HCT116 (cell line): ENCODE measurements around the gene SLC6A7. TPM values are rescaled to one million over a fixed set of nuclear protein-coding genes. Genes with fewer than 3 reads are reported as not detected.

Source experiments
- ATAC-seq: fragments of 200-7000 bp; cut with Tn5 transposase; 2 replicates; pipeline ENCODE4 v1.9.1; 2020; ENCODE audit warnings: mild to moderate bottlenecking, moderate library complexity
- BruUV-seq: library from RNA; stranded (reverse); fragments of 400-500 nt; replicated peaks from 2 replicates; lab custom pipeline; 2021; lab: Mats Ljungman, UMichigan
- CTCF ChIA-PET: fragments of 300-600 bp; sonication (Branson Sonifier 250); formaldehyde crosslinking; loops from one replicate; lab custom pipeline; 2021; ENCODE audit warnings: antibody characterized with exemption; lab: Charles Lee
- POLR2A ChIA-PET: fragments of 300-600, 350-600 bp; sonication (Branson Sonifier 250); formaldehyde crosslinking; loops from one replicate; lab custom pipeline; 2021; ENCODE audit warnings: antibody characterized with exemption; lab: Charles Lee
- RAD21 ChIA-PET, 2 experiments: fragments of 300-600 bp; sonication (Branson Sonifier 250); formaldehyde crosslinking; loops; one replicate each; lab custom pipeline; 2023; ENCODE audit warnings: low total read pairs in 2 of 2; ENCODE audit not compliant: uncharacterized antibody in 2 of 2, unreplicated experiment in 2 of 2, low non-redundant PET in 1 of 2; lab: Charles Lee
- DNase-seq: peaks from one replicate; pipeline ENCODE4 v3.0.0-alpha.2; 2010; ENCODE audit warnings: low read depth, low spot score
- H2AFZ ChIP-seq: fragments of 200-600 bp; shearing (Covaris generic), sonication (generic); 2 replicates; pipeline ENCODE4 v1.6.1; 2017; ENCODE audit warnings: low read depth, mixed run types, mixed read lengths, antibody characterized with exemption, low read length; ENCODE audit not compliant: poor library complexity, severe bottlenecking
- H3K27ac ChIP-seq: 2 replicates; pipeline ENCODE4 v1.5.1; 2012; ENCODE audit warnings: low read depth, low read length
- H3K27me3 ChIP-seq: fragments of 200-600 bp; sonication (generic); 2 replicates; pipeline ENCODE4 v1.6.1; 2016; ENCODE audit warnings: mixed run types, low read length, mixed read lengths; ENCODE audit not compliant: insufficient read depth
- H3K36me3 ChIP-seq, 2 experiments: fragments of 200-500 bp in 1 of 2; fragments of 200-600 bp in 1 of 2; sonication (Bioruptor generic) in 1 of 2; sonication (generic) in 1 of 2; 2 replicates each; pipeline versions ENCODE4 v1.5.1 to v1.6.1; 2014 to 2016; ENCODE audit warnings: low read length in 2 of 2, inconsistent platforms in 1 of 2, mixed read lengths in 1 of 2, mixed run types in 1 of 2; ENCODE audit not compliant: insufficient read depth in 2 of 2, control insufficient read depth in 1 of 2
- H3K4me1 ChIP-seq, 2 experiments: fragments of 200-600 bp in 1 of 2; sonication (generic) in 1 of 2; 2 replicates each; pipeline versions ENCODE4 v1.5.1 to v1.6.1; 2012 to 2017; ENCODE audit warnings: low read length in 2 of 2, inconsistent platforms in 1 of 2, mild to moderate bottlenecking in 1 of 2, mixed read lengths in 1 of 2, mixed run types in 1 of 2, moderate library complexity in 1 of 2; ENCODE audit not compliant: insufficient read depth in 2 of 2, control insufficient read depth in 1 of 2
- H3K4me2 ChIP-seq: fragments of 200-600 bp; sonication (generic); 2 replicates; pipeline ENCODE4 v1.6.1; 2017; ENCODE audit warnings: mixed run types, low read length, mixed read lengths
- H3K4me3 ChIP-seq, 2 experiments: fragments of 200-600 bp in 1 of 2; sonication (generic) in 1 of 2; replicated peaks in 1 of 2; 2 replicates each; pipeline ENCODE4 v1.5.1; 2011 to 2016; ENCODE audit warnings: low read length in 2 of 2, control low read depth in 1 of 2, low read depth in 1 of 2, mild to moderate bottlenecking in 1 of 2, mixed read lengths in 1 of 2, mixed run types in 1 of 2
- H3K79me2 ChIP-seq: fragments of 200-600 bp; sonication (generic); 2 replicates; pipeline ENCODE4 v1.6.1; 2017; ENCODE audit warnings: mild to moderate bottlenecking, mixed run types, low read length, moderate library complexity, mixed read lengths; ENCODE audit not compliant: insufficient read depth
- H3K9ac ChIP-seq: fragments of 200-600 bp; sonication (generic); 2 replicates; pipeline ENCODE4 v1.6.1; 2016; ENCODE audit warnings: low read length, mixed read lengths
- H3K9me2 ChIP-seq: fragments of 200-600 bp; sonication (generic), shearing (Covaris generic); 2 replicates; pipeline ENCODE4 v1.6.1; 2017; ENCODE audit warnings: mixed run types, mild to moderate bottlenecking, moderate library complexity; ENCODE audit not compliant: insufficient read depth
- H3K9me3 ChIP-seq, 2 experiments: fragments of 200-500 bp in 1 of 2; fragments of 200-600 bp in 1 of 2; sonication (Bioruptor generic) in 1 of 2; sonication (generic) in 1 of 2; 2 replicates each; pipeline ENCODE4 v1.6.1; 2014 to 2017; ENCODE audit warnings: low read length in 2 of 2, mixed read lengths in 2 of 2, inconsistent platforms in 1 of 2, low read depth in 1 of 2, mild to moderate bottlenecking in 1 of 2, mixed run types in 1 of 2, moderate library complexity in 1 of 2; ENCODE audit not compliant: control insufficient read depth in 1 of 2, insufficient read depth in 1 of 2
- H4K20me1 ChIP-seq: fragments of 200-600 bp; sonication (generic), shearing (Covaris generic); 2 replicates; pipeline ENCODE4 v1.6.1; 2017; ENCODE audit warnings: mixed run types, mild to moderate bottlenecking, moderate library complexity; ENCODE audit not compliant: insufficient read depth
- CBX3 ChIP-seq: IDR thresholded peaks from 2 replicates; pipeline ENCODE4 v1.6.1; 2012; ENCODE audit warnings: low read depth
- CEBPB ChIP-seq: IDR thresholded peaks from 2 replicates; pipeline ENCODE4 v1.6.1; 2012; ENCODE audit warnings: low read depth
- EGR1 ChIP-seq: IDR thresholded peaks from 2 replicates; pipeline ENCODE4 v1.6.1; 2012; ENCODE audit warnings: low read depth
- ELF1 ChIP-seq: IDR thresholded peaks from 2 replicates; pipeline ENCODE4 v1.6.1; 2012; ENCODE audit warnings: low read depth, borderline replicate concordance
- EZH2 ChIP-seq: fragments of 200-600 bp; sonication (generic); IDR thresholded peaks from 2 replicates; pipeline ENCODE4 v1.6.1; 2017; ENCODE audit warnings: antibody characterized with exemption, mixed run types
- MAX ChIP-seq: IDR thresholded peaks from 2 replicates; pipeline ENCODE4 v1.6.1; 2012
- POLR2A ChIP-seq: IDR thresholded peaks from 2 replicates; pipeline ENCODE4 v1.7.0; 2011; ENCODE audit warnings: borderline replicate concordance; ENCODE audit not compliant: insufficient read depth, insufficient read length; ENCODE audit errors: extremely low read depth
- POLR2AphosphoS5 ChIP-seq: IDR thresholded peaks from 2 replicates; pipeline ENCODE4 v1.6.1; 2011; ENCODE audit warnings: mild to moderate bottlenecking, low read depth, low read length, moderate library complexity
- REST ChIP-seq: IDR thresholded peaks from 2 replicates; pipeline ENCODE4 v1.6.1; 2012; ENCODE audit warnings: low read depth
- SIN3A ChIP-seq: IDR thresholded peaks from 2 replicates; pipeline ENCODE4 v1.6.1; 2012; ENCODE audit warnings: low read depth
- SP1 ChIP-seq: IDR thresholded peaks from 2 replicates; pipeline ENCODE4 v1.6.1; 2012; ENCODE audit warnings: low read depth
- SRF ChIP-seq: IDR thresholded peaks from 2 replicates; pipeline ENCODE4 v1.6.1; 2012; ENCODE audit warnings: low read depth
- TCF7L2 ChIP-seq: IDR thresholded peaks from 2 replicates; pipeline ENCODE4 v1.7.0; 2011; ENCODE audit warnings: borderline replicate concordance, inconsistent platforms; ENCODE audit not compliant: insufficient read depth, insufficient read length; ENCODE audit errors: extremely low read depth
- YY1 ChIP-seq: IDR thresholded peaks from 2 replicates; pipeline ENCODE4 v1.6.1; 2011; ENCODE audit warnings: low read length, low read depth, moderate library complexity, mild to moderate bottlenecking; ENCODE audit not compliant: insufficient replicate concordance; ENCODE audit errors: extremely low read depth
- ZBTB33 ChIP-seq: IDR thresholded peaks from 2 replicates; pipeline ENCODE4 v1.6.1; 2011; ENCODE audit warnings: mild to moderate bottlenecking, low read length, moderate library complexity; ENCODE audit not compliant: insufficient replicate concordance; ENCODE audit errors: extremely low read depth
- ZNF274 ChIP-seq: fragments of 200-500 bp; sonication (Bioruptor generic); IDR thresholded peaks from 2 replicates; pipeline ENCODE4 v1.6.1; 2014; ENCODE audit warnings: mild to moderate bottlenecking, low read depth, low read length, inconsistent platforms
- intact Hi-C: fragments of 100-400 bp; cut with micrococcal nuclease; formaldehyde crosslinking; loops from 2 replicates; pipeline ENCODE4 v1.10.0; 2022
- total RNA-seq: library from RNA; stranded (reverse); gene quantifications from one replicate; pipeline ENCODE4 v1.2.1, GENCODE V29; 2021; ENCODE audit not compliant: unreplicated experiment
- TF ChIP-seq, protein P1 (sequence below), 3 experiments: fragments of 200-600 bp in 1 of 3; sonication (generic) in 1 of 3; IDR thresholded peaks in 2 of 3; conservative IDR thresholded peaks in 1 of 3; 2 replicates each; pipeline ENCODE4 v1.5.1; 2012 to 2017; ENCODE audit warnings: low read depth in 2 of 3, low read length in 2 of 3, antibody characterized with exemption in 1 of 3, borderline replicate concordance in 1 of 3, control low read depth in 1 of 3, mild to moderate bottlenecking in 1 of 3, mixed read lengths in 1 of 3, mixed run types in 1 of 3, moderate library complexity in 1 of 3; ENCODE audit not compliant: insufficient read depth in 1 of 3
- TF ChIP-seq, protein P2 (sequence below): IDR thresholded peaks from 2 replicates; pipeline ENCODE4 v1.6.1; 2012

Gene SLC6A7
- total RNA-seq, 1 experiment from 2014 or later = not detected

- ChIA-PET CTCF (interaction anchor here (0.9 kb wide), 1 partner anchor 10 kb away, joined by 3 read pairs; no protein-coding TSS in a partner anchor), POLR2A (no interaction called here)
- peaks cover 9% of the 10 kb centered on the region for H3K27me3 ChIP-seq
Measured at GRCh38 chr5:150172145-150172544, 17.7 kb upstream of the SLC6A7 start.

More at GRCh38 chr5:150172145-150172544, 17.7 kb upstream of the SLC6A7 start:
- H3K4me2 ChIP-seq = no peak overlapping the region
- no peaks in the 10 kb centered on the region for H3K79me2 ChIP-seq
- H3K9ac ChIP-seq = no peak overlapping the region
- no peak for DNase-seq
- TF ChIP-seq ZBTB33 (no peak), MAX (no peak), ZNF274 (no peak), ELF1 (no peak), CBX3 (no peak), TCF7L2 (no peak), EGR1 (no peak), REST (no peak), POLR2AphosphoS5 (no peak), POLR2A (no peak), EZH2 (no peak), YY1 (no peak), SIN3A (no peak), SRF (no peak), CEBPB (no peak), SP1 (no peak)
- TF ChIP-seq, protein P1, sequence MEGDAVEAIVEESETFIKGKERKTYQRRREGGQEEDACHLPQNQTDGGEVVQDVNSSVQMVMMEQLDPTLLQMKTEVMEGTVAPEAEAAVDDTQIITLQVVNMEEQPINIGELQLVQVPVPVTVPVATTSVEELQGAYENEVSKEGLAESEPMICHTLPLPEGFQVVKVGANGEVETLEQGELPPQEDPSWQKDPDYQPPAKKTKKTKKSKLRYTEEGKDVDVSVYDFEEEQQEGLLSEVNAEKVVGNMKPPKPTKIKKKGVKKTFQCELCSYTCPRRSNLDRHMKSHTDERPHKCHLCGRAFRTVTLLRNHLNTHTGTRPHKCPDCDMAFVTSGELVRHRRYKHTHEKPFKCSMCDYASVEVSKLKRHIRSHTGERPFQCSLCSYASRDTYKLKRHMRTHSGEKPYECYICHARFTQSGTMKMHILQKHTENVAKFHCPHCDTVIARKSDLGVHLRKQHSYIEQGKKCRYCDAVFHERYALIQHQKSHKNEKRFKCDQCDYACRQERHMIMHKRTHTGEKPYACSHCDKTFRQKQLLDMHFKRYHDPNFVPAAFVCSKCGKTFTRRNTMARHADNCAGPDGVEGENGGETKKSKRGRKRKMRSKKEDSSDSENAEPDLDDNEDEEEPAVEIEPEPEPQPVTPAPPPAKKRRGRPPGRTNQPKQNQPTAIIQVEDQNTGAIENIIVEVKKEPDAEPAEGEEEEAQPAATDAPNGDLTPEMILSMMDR (IDR thresholded peaks at IDR 0.05 in 2 of 3, conservative IDR thresholded peaks at IDR 0.05 in 1 of 3; ENCODE audit: borderline replicate concordance in 1 of 3, insufficient read depth in 1 of 3, low read depth in 2 of 3, low read length in 2 of 3) = no peak
- TF ChIP-seq, protein P2, sequence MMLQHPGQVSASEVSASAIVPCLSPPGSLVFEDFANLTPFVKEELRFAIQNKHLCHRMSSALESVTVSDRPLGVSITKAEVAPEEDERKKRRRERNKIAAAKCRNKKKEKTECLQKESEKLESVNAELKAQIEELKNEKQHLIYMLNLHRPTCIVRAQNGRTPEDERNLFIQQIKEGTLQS = no peak
- TF ChIP-seq, all 23 proteins: peak for 0
- Histone ChIP-seq H2AFZ (no peak overlapping the region), H3K9me2 (no peaks in the 10 kb centered on the region), H3K9me3 (no peaks in the 10 kb centered on the region), H3K4me3 (no peak overlapping the region), H3K36me3 (no peaks in the 10 kb centered on the region), H4K20me1 (no peaks in the 10 kb centered on the region), H3K4me1 (no peaks in the 10 kb centered on the region), H3K27ac (no peak overlapping the region)
- BruUV-seq = no TSS peak
- intact Hi-C loops = no loop called here
- ATAC-seq = no peak
- RAD21 ChIA-PET = no interaction called here
